ENCODE results near the gene IQCH.
"Not testable (repeated sequence)": the region's sequence is repeated elsewhere in the genome, so short reads cannot be mapped to it uniquely, and the experiment has no call there.

The IQCH gene

GRCh38 chr15:67254238-67255175, at the start of gene IQCH, which contains the start of gene AAGAB:
Gene IQCH, plus strand, starts transcription at chr15:67254786. Its CDS starts 111 bp downstream, at chr15:67254897.
Gene AAGAB, minus strand, starts transcription at chr15:67254661. Its CDS starts 30 bp downstream, at chr15:67254631.
- no peak for FAIRE-seq

- no peak for FAIRE-seq
Measured at GRCh38 chr15:67207555-67208207, 46.9 kb upstream of the IQCH start.

DNA sequence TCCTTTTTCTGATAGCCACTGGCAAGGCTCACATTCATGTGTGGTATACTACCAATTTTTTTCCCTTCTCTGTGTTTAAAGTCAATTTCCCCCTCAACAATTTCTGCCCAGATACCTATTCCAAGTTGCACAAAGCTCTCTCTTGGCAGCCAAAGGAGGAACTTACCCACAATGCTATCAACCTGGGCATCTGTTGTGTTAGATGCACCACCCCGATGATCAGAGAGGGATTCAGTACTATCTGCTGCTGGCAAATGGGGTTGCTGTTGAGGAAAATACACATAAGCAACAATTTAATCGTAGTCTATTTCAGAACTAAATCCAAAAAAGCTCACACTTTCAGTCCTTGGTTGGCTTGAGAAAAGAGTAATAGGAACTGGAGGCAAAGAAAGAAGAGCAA, 46.2 kb upstream of the IQCH start:
- FAIRE-seq, result no peak

- no peak for FAIRE-seq
Measured at GRCh38 chr15:67210555-67211168, 43.9 kb upstream of the IQCH start.

DNA sequence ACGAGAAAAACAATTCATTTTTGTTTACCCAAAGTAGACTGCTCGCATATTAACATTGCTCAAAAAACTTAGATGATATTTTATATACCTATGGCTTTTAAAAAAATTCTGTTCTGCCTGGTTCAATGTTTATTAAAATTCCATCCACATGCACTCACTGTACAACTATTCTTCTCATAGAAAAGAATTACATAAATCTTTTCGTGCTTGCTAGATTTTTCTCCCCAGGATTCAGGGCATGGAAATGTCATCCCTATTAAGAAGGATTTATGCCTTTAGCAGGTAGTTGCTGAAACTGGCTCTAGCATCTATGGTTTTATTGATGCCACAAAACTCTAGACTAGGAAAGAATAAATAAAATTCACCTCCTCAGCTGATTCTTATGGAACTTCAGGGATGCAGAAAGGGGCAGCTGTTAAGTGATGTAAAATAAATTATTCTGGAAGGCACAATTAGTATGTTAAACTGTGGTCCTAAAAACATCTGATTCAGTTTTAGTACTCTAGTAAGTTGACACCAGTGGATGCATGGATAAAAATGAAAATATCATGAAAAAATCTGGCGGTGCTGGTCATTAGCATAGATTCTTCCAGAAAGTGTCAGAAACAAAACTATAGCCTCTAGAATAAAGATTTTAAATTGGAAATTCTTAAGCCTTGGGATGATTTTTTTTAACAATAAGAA, 41.8 kb upstream of the IQCH start:
- FAIRE-seq, result no peak

DNA sequence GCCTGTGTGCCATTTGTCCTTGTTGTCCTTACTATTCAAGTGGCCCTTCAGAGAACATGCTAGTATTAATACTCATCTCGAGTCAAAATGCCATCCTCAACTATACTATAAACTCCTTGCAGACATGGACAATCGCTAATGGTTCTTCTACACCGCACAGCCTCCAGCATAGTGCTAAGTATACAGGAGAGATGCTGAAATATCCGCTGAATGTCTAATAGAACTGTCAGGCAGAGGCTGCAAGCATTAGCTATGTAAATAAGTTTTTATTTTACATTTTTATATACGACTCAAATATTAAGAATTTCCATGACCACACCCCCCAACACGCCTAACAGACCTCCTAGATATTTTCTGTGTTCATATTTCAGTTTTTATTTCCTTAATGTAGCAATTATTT, 39.5 kb upstream of the IQCH start:
- no peak for FAIRE-seq

GRCh38 chr15:67216859-67217258, 37.7 kb upstream of the IQCH start:
- no peak for FAIRE-seq

GRCh38 chr15:67218428-67218827, 36.2 kb upstream of the IQCH start:
- no peak for FAIRE-seq

- no peak for FAIRE-seq
Measured at GRCh38 chr15:67219288-67219687, 35.3 kb upstream of the IQCH start.

DNA sequence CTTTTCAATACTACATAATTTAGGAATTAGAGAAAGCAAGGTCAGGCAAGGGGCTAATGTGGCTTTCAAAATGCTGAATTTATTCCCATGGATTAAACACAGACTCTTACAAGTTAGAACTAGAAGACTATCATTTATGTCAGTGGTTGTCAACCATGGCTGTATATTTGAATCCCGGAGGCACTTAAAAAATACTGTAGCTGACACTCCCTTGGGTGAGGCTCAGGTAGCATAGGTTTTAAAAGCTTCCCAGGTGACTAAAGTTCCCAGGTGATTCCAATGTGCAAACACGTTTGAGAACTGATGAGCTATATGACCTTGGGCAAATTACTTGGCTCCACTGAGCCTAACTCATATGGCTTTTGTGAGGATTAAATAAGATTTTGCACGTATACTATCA, 29.7 kb upstream of the IQCH start:
- FAIRE-seq, result no peak

DNA sequence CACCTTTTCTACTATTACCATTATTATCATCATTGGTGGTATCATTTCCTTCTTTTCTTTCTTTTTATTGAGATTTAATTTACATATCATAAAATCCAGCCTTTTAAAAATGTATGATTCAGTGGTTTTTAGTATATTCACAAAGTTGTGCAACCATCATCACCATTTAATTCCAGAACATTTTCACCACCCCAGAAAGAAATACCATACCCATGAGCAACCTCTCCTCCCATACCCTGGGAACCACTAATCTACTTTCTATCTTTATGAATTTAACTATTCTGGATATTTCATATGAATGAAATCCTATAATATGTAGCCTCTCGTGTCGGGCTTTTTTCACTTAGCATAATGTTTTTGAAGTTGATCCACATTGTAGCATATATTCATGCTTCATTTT, 29.2 kb upstream of the IQCH start:
- no peak for FAIRE-seq

DNA sequence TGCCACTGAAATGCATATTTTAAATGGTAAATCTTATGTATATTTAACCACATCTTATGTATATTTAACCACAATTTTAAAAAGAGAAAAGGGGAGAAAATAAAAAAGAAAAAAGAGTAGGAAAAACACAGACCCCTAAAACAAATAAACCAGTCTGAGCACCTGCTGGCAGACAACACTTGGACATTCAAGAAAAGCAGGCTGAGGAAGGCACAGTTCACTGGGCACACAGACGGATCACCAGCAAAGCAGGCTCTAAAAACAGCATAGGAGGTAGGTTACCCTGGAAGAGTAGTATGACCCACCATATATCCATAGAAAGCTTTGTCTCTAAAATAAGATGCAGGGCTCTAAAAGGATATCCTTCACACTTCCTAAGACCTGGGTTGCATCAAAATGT, 27.2 kb upstream of the IQCH start:
- no peak for FAIRE-seq

GRCh38 chr15:67227846-67228245, 26.7 kb upstream of the IQCH start:
- FAIRE-seq, result no peak

- no peak for FAIRE-seq
Measured at GRCh38 chr15:67228286-67228685, 26.3 kb upstream of the IQCH start.

DNA sequence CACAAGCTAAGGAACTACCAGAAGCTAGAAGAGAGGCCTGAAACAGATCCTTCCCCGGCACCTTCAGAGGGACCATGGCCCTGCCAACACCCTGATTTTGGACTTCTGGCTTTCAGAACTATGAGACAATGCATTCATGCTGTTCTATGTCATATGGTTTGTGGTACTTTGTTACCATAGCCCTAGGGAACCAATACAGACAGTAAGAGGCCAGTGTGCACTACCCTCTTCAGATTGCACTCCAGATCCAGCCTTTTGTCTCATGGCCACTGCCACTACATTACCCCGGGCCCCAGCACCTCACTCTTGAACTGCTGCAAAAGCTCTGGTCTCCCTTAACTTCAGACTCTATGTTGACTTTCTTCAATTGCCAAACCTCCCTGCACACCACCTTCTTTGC, 24.1 kb upstream of the IQCH start:
- no peak for FAIRE-seq

- FAIRE-seq, result no peak
Measured at GRCh38 chr15:67232591-67232990, 22.0 kb upstream of the IQCH start.

- no peak for FAIRE-seq
Measured at GRCh38 chr15:67240235-67241131, 14.1 kb upstream of the IQCH start.

GRCh38 chr15:67241132-67241855, 13.3 kb upstream of the IQCH start:
- FAIRE-seq, result no peak

DNA sequence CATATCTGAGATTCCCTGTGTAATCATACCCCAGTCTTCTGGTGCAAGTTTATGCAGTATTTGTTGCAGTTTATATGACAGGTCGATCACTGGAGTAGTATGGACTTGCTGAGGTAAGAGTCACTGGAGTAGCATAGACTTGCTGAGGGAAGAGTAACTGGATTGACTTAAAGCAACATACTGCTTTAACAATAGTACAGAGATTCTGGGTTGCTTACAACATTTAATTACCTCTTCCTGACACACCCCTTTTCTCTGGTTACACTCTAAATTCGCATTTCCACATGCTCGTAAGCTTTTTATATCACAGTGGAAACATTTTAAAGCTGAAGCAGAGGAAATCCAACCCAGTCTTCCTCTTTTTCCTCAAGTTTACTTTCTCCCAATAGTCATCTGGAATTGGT, 11.9 kb upstream of the IQCH start:
- FAIRE-seq, result no peak

- FAIRE-seq, result no peak
Measured at GRCh38 chr15:67244971-67245478, 9.6 kb upstream of the IQCH start.

- FAIRE-seq, result not testable (repeated sequence)
Measured at GRCh38 chr15:67246606-67247005, 8.0 kb upstream of the IQCH start.
